H54 (cell line): ENCODE results near the gene BOK.

Experiments used
- DNase-seq: peaks from one replicate; pipeline ENCODE4 v3.0.0; 2011; ENCODE audit warnings: low spot score, mixed read lengths; ENCODE audit not compliant: insufficient read length
- FAIRE-seq: peaks from 3 replicates; lab custom pipeline; 2011; peaks lifted over from hg19 to GRCh38; lab: Jason Lieb, UNC
- POLR2A ChIP-seq: IDR thresholded peaks from 2 replicates; pipeline ENCODE4 v1.6.1; 2011; ENCODE audit warnings: low read depth, mild to moderate bottlenecking, low read length

The BOK gene

GRCh38 chr2:241602720-241603119, 44.2 kb downstream of the BOK start:
- no peak for DNase-seq
- no peak for TF ChIP-seq POLR2A
- FAIRE-seq = no peak

GRCh38 chr2:241603686-241604085, 45.1 kb downstream of the BOK start:
- no peak for TF ChIP-seq POLR2A

GRCh38 chr2:241606186-241606585, 47.6 kb downstream of the BOK start:
- DNase-seq (no peak), FAIRE-seq (no peak)
- TF ChIP-seq POLR2A = no peak

More at GRCh38 chr2:241603686-241604085, 45.1 kb downstream of the BOK start:
- DNase-seq (no peak), FAIRE-seq (no peak)

- FAIRE-seq (no peak), DNase-seq (no peak)
- TF ChIP-seq POLR2A = no peak
Measured at GRCh38 chr2:241607162-241607885, 48.8 kb downstream of the BOK start.

GRCh38 chr2:241608881-241609280, 50.3 kb downstream of the BOK start:
- FAIRE-seq (no peak), DNase-seq (no peak)
- no peak for TF ChIP-seq POLR2A

GRCh38 chr2:241609859-241610793, 51.6 kb downstream of the BOK start:
- TF ChIP-seq POLR2A = peak; percentile 31; the same call in 1 of the 2 replicates
- no peak for FAIRE-seq
- peak; percentile 62 for DNase-seq

- FAIRE-seq (no peak), DNase-seq (no peak)
- TF ChIP-seq POLR2A = no peak
Measured at GRCh38 chr2:241611062-241611461, 52.5 kb downstream of the BOK start.

GRCh38 chr2:241612156-241613016, 53.8 kb downstream of the BOK start:
- no peak for FAIRE-seq
- no peak for TF ChIP-seq POLR2A
- no peak for DNase-seq

- TF ChIP-seq POLR2A = no peak
- no peak for FAIRE-seq
Measured at GRCh38 chr2:241613017-241613780, 54.7 kb downstream of the BOK start.

GRCh38 chr2:241615041-241615440, 56.5 kb downstream of the BOK start:
- no peak for TF ChIP-seq POLR2A
- DNase-seq (no peak), FAIRE-seq (no peak)

More at GRCh38 chr2:241613017-241613780, 54.7 kb downstream of the BOK start:
- DNase-seq = no peak

GRCh38 chr2:241615522-241616052, 57.0 kb downstream of the BOK start:
- no peak for TF ChIP-seq POLR2A
- FAIRE-seq (no peak), DNase-seq (no peak)
